Left ventricle myocardium inferior (tissue), 1 donor: Measurements from ENCODE around the gene ZNF281. TPM values are rescaled to one million over a fixed set of nuclear protein-coding genes. Genes with fewer than 3 reads are reported as not detected.

Experiments used
- DNase-seq: peaks from one replicate; pipeline ENCODE4 v3.0.0-alpha.2; 2020
- H3K27ac ChIP-seq: fragments of 200-600 bp; replicated peaks from 2 replicates; pipeline ENCODE4 v1.8.0; 2021
- H3K27me3 ChIP-seq: fragments of 200-600 bp; 2 replicates; pipeline ENCODE4 v1.8.0; 2021; ENCODE audit warnings: low read depth
- H3K36me3 ChIP-seq: fragments of 200-600 bp; 2 replicates; pipeline ENCODE4 v1.8.0; 2021
- H3K4me1 ChIP-seq: fragments of 200-600 bp; 2 replicates; pipeline ENCODE4 v1.8.0; 2021
- H3K4me3 ChIP-seq: fragments of 200-600 bp; 2 replicates; pipeline ENCODE4 v1.8.0; 2021; ENCODE audit warnings: mild to moderate bottlenecking, moderate library complexity
- H3K9me3 ChIP-seq: fragments of 200-600 bp; replicated peaks from 2 replicates; pipeline ENCODE4 v1.8.0; 2021
- CTCF ChIP-seq: fragments of 200-600 bp; IDR thresholded peaks from 2 replicates; pipeline ENCODE4 v1.8.0; 2021; ENCODE audit warnings: antibody characterized with exemption, mild to moderate bottlenecking, borderline replicate concordance
- intact Hi-C: fragments of 100-400 bp; cut with micrococcal nuclease; formaldehyde crosslinking; loops from one replicate; pipeline ENCODE4 v1.11.0; 2022
- long read RNA-seq: library from polyadenylated mRNA; unstranded; transcript quantifications from one replicate; pipeline ENCODE4 v2.0.0, GENCODE V29; 2021
- total RNA-seq: library from RNA; stranded (reverse); fragmentation: NEBNext Ultra II Directional; extraction: Animal tissue kit (Norgen Biotek cat#: 25700); gene quantifications from one replicate; pipeline ENCODE4 v1.2.1, GENCODE V29; 2021
- donor health status: DM: no; HTN: yes; CAD: no; lungs with severe emphysema.

The ZNF281 gene
- 8.3 TPM for total RNA-seq
- long read RNA-seq, full-length matches to known transcripts: 8 of 9 reads
- long read RNA-seq, partial matches to known transcripts: 0 of 9 reads
- long read RNA-seq, other reads (novel, unspliced or antisense): 1 of 9 reads

GRCh38 chr1:200409761-200410565 lies at the start of gene ZNF281:
Gene ZNF281, minus strand, starts transcription at chr1:200410036. Its CDS starts 331 bp downstream, at chr1:200409705.
- TF ChIP-seq CTCF: no peak
- Histone ChIP-seq H3K27ac (peak within 1 kb of the TSS; percentile 91), H3K36me3 (peaks cover 11% of the 10 kb centered on the region), H3K27me3 (no peaks in the 10 kb centered on the region), H3K4me1 (peaks cover 55% of the 10 kb centered on the region), H3K4me3 (peak within 1 kb of the TSS; percentile 95), H3K9me3 (no peaks in the 10 kb centered on the region)
- intact Hi-C loops: no loop called here
- peak; percentile 96 for DNase-seq

- H3K27me3 ChIP-seq: no peaks in the 10 kb centered on the region
- DNase-seq: no peak
These were observed 48.9 kb upstream of the ZNF281 start for GRCh38 chr1:200458780-200459179.

GRCh38 chr1:200457810-200458209 lies 48.0 kb upstream of the ZNF281 start:
- intact Hi-C loops: no loop called here
- no peaks in the 10 kb centered on the region for H3K36me3 ChIP-seq
- no peaks in the 10 kb centered on the region for H3K9me3 ChIP-seq
- no peaks in the 10 kb centered on the region for H3K4me1 ChIP-seq
- H3K4me3 ChIP-seq: no peak overlapping the region
- no peak for DNase-seq
- no peaks in the 10 kb centered on the region for H3K27me3 ChIP-seq
- H3K27ac ChIP-seq: no peak overlapping the region
- TF ChIP-seq CTCF: no peak

More at GRCh38 chr1:200458780-200459179, 48.9 kb upstream of the ZNF281 start:
- no peak for TF ChIP-seq CTCF
- Histone ChIP-seq H3K4me1 (no peaks in the 10 kb centered on the region), H3K9me3 (no peaks in the 10 kb centered on the region), H3K4me3 (no peak overlapping the region), H3K27ac (no peak overlapping the region), H3K36me3 (no peaks in the 10 kb centered on the region)
- intact Hi-C loops: no loop called here

- no peak overlapping the region for H3K4me3 ChIP-seq
- intact Hi-C loops: no loop called here
- no peak overlapping the region for H3K27ac ChIP-seq
- DNase-seq: no peak
- no peaks in the 10 kb centered on the region for H3K36me3 ChIP-seq
- H3K9me3 ChIP-seq: no peaks in the 10 kb centered on the region
- H3K27me3 ChIP-seq: no peaks in the 10 kb centered on the region
- H3K4me1 ChIP-seq: no peaks in the 10 kb centered on the region
- TF ChIP-seq CTCF: no peak
These were observed 44.6 kb upstream of the ZNF281 start for GRCh38 chr1:200454425-200454824.

GRCh38 chr1:200453553-200453905 lies 43.7 kb upstream of the ZNF281 start:
- TF ChIP-seq CTCF: no peak
- no peaks in the 10 kb centered on the region for H3K36me3 ChIP-seq
- H3K27ac ChIP-seq: no peak overlapping the region
- no peak overlapping the region for H3K4me3 ChIP-seq
- H3K27me3 ChIP-seq: no peaks in the 10 kb centered on the region
- no peaks in the 10 kb centered on the region for H3K9me3 ChIP-seq
- no peaks in the 10 kb centered on the region for H3K4me1 ChIP-seq
- DNase-seq: no peak
- intact Hi-C loops: no loop called here
